H54 (cell line): Measurements from ENCODE around the gene CRIP2.
A peak's percentile ranks its signal among the peaks of the same experiment; 100 is the strongest.

Experiments used
- DNase-seq: peaks from one replicate; pipeline ENCODE4 v3.0.0; 2011; ENCODE audit warnings: low spot score, mixed read lengths; ENCODE audit not compliant: insufficient read length
- FAIRE-seq: peaks from 3 replicates; lab custom pipeline; 2011; peaks lifted over from hg19 to GRCh38; lab: Jason Lieb, UNC
- POLR2A ChIP-seq: IDR thresholded peaks from 2 replicates; pipeline ENCODE4 v1.6.1; 2011; ENCODE audit warnings: low read depth, mild to moderate bottlenecking, low read length

The CRIP2 gene

GRCh38 chr14:105487986-105488777 lies 13.6 kb downstream of the CRIP2 start:
- FAIRE-seq: no peak
- no peak for TF ChIP-seq POLR2A
- DNase-seq: no peak

- TF ChIP-seq POLR2A: no peak
- DNase-seq (no peak), FAIRE-seq (no peak)
Measured at GRCh38 chr14:105488781-105489541, 14.3 kb downstream of the CRIP2 start.

- FAIRE-seq: peak; percentile 77
- no peak for TF ChIP-seq POLR2A
- DNase-seq: peak; percentile 90
Measured at GRCh38 chr14:105489542-105490266, 15.1 kb downstream of the CRIP2 start.

GRCh38 chr14:105490267-105490571 lies 15.6 kb downstream of the CRIP2 start:
- no peak for DNase-seq
- no peak for FAIRE-seq
- TF ChIP-seq POLR2A: no peak

- FAIRE-seq: peak; percentile 98
- DNase-seq: peak; percentile 99
- TF ChIP-seq POLR2A: peak; percentile 32
Measured at GRCh38 chr14:105490572-105491365, 16.1 kb downstream of the CRIP2 start, which contains the start of gene TEDC1. TEDC1 (plus strand) TSS chr14:105491246; CDS start chr14:105491376, 130 bp downstream.

GRCh38 chr14:105491366-105491973 lies 16.8 kb downstream of the CRIP2 start:
- FAIRE-seq: peak; percentile 65
- DNase-seq: peak; percentile 85
- TF ChIP-seq POLR2A: 0 out of 2 replicates have a peak, but pooled peaks have one; percentile 1

- TF ChIP-seq POLR2A: no peak
- no peak for FAIRE-seq
- no peak for DNase-seq
Measured at GRCh38 chr14:105492031-105492970, 17.7 kb downstream of the CRIP2 start.

- no peak for TF ChIP-seq POLR2A
- FAIRE-seq: no peak
- DNase-seq: no peak
Measured at GRCh38 chr14:105492971-105493871, 18.6 kb downstream of the CRIP2 start.

- FAIRE-seq: no peak
- no peak for TF ChIP-seq POLR2A
- no peak for DNase-seq
Measured at GRCh38 chr14:105493921-105494605, 19.4 kb downstream of the CRIP2 start.

- DNase-seq (no peak), FAIRE-seq (no peak)
- no peak for TF ChIP-seq POLR2A
Measured at GRCh38 chr14:105494606-105494929, 19.9 kb downstream of the CRIP2 start.
